Stimulated activated effector memory CD8-positive, alpha-beta T cell treated with anti-CD3 and anti-CD28 coated beads, Interleukin-12 subunit alpha, Interleukin-12 subunit beta, amount 100 ng/mL, for 72 hours (primary cell): ENCODE data around the gene FXN.
A peak's percentile ranks its signal among the peaks of the same experiment; 100 is the strongest.
"Not testable (repeated sequence)": the region's sequence is repeated elsewhere in the genome, so short reads cannot be mapped to it uniquely, and the experiment has no call there.

ENCODE experiments used
- ATAC-seq: fragments of 150-1000 bp; cut with Tn5 transposase; 2 replicates; pipeline ENCODE4 v1.10.0; 2021
- DNase-seq, 2 donors: peaks; one replicate each; pipeline ENCODE4 v3.0.0; 2021 to 2022; ENCODE audit warnings: low spot score in 2 of 2
- H3K27ac Mint-ChIP-seq: one replicate; pipeline ENCODE4 v1.8.0; 2022; ENCODE audit warnings: mild to moderate bottlenecking, mixed read lengths
- H3K36me3 Mint-ChIP-seq: one replicate; pipeline ENCODE4 v1.8.0; 2022; ENCODE audit warnings: mild to moderate bottlenecking, mixed read lengths
- H3K4me1 Mint-ChIP-seq: one replicate; pipeline ENCODE4 v1.8.0; 2022; ENCODE audit warnings: mixed read lengths
- H3K4me3 Mint-ChIP-seq: one replicate; pipeline ENCODE4 v1.8.0; 2022; ENCODE audit warnings: mild to moderate bottlenecking, mixed read lengths
- H3K9me3 Mint-ChIP-seq: one replicate; pipeline ENCODE4 v1.8.0; 2022; ENCODE audit warnings: mixed read lengths

Gene FXN

GRCh38 chr9:69035438-69036308 lies at the start of gene FXN:
TSS of gene FXN (plus strand) at chr9:69035752. CDS start at chr9:69035783, 31 bp downstream.
- Mint-ChIP-seq H3K36me3 (peaks cover 10% of the 10 kb centered on the region), H3K9me3 (no peaks in the 10 kb centered on the region), H3K4me1 (peaks cover 12% of the 10 kb centered on the region), H3K27ac (peak within 1 kb of the TSS; percentile 94), H3K4me3 (peak within 1 kb of the TSS; percentile 97)
- ATAC-seq (peak; percentile 95), DNase-seq (peak; percentile 87 to 91)

GRCh38 chr9:68986949-68987348 lies 48.6 kb upstream of the FXN start:
- not testable (repeated sequence) for H3K36me3 Mint-ChIP-seq, DNase-seq, H3K27ac Mint-ChIP-seq, H3K4me3 Mint-ChIP-seq, ATAC-seq, H3K4me1 Mint-ChIP-seq, H3K9me3 Mint-ChIP-seq

- Mint-ChIP-seq H3K9me3 (no peaks in the 10 kb centered on the region), H3K4me1 (peaks cover 5% of the 10 kb centered on the region), H3K27ac (no peak overlapping the region), H3K4me3 (no peak overlapping the region), H3K36me3 (no peaks in the 10 kb centered on the region)
- ATAC-seq (no peak), DNase-seq (no peak)
Observed at GRCh38 chr9:68991457-68991856, 44.1 kb upstream of the FXN start.

GRCh38 chr9:68995776-68996175 lies 39.8 kb upstream of the FXN start:
- ATAC-seq (no peak), DNase-seq (no peak)
- no peaks in the 10 kb centered on the region for H3K9me3 Mint-ChIP-seq
- peaks cover 11% of the 10 kb centered on the region for H3K4me1 Mint-ChIP-seq
- no peak overlapping the region for H3K27ac Mint-ChIP-seq
- no peak overlapping the region for H3K4me3 Mint-ChIP-seq
- H3K36me3 Mint-ChIP-seq: no peaks in the 10 kb centered on the region

GRCh38 chr9:68996462-68996861 lies 39.1 kb upstream of the FXN start:
- Mint-ChIP-seq H3K27ac (no peak overlapping the region), H3K36me3 (no peaks in the 10 kb centered on the region), H3K4me1 (peaks cover 11% of the 10 kb centered on the region), H3K9me3 (no peaks in the 10 kb centered on the region), H3K4me3 (no peak overlapping the region)
- ATAC-seq (no peak), DNase-seq (no peak)

GRCh38 chr9:68997666-68998065 lies 37.9 kb upstream of the FXN start:
- Mint-ChIP-seq H3K4me3 (no peak overlapping the region), H3K36me3 (no peaks in the 10 kb centered on the region), H3K4me1 (peaks cover 11% of the 10 kb centered on the region), H3K27ac (no peak overlapping the region), H3K9me3 (no peaks in the 10 kb centered on the region)
- ATAC-seq (no peak), DNase-seq (no peak)

- ATAC-seq (no peak), DNase-seq (no peak)
- Mint-ChIP-seq H3K4me1 (peaks cover 11% of the 10 kb centered on the region), H3K9me3 (no peaks in the 10 kb centered on the region), H3K36me3 (no peaks in the 10 kb centered on the region), H3K4me3 (no peak overlapping the region), H3K27ac (no peak overlapping the region)
Observed at GRCh38 chr9:68998385-68998784, 37.2 kb upstream of the FXN start.

- Mint-ChIP-seq H3K9me3 (no peaks in the 10 kb centered on the region), H3K27ac (peak overlapping the region; percentile 24)
- no peak for ATAC-seq
Observed at GRCh38 chr9:68998812-68999211, 36.7 kb upstream of the FXN start.

GRCh38 chr9:68999393-69000105 lies 36.0 kb upstream of the FXN start:
- no peaks in the 10 kb centered on the region for H3K9me3 Mint-ChIP-seq
- H3K36me3 Mint-ChIP-seq: no peaks in the 10 kb centered on the region
- ATAC-seq (peak; percentile 83), DNase-seq (peak; percentile 25 to 76)
- H3K4me1 Mint-ChIP-seq: peaks cover 11% of the 10 kb centered on the region
- H3K4me3 Mint-ChIP-seq: no peak overlapping the region
- H3K27ac Mint-ChIP-seq: peak overlapping the region; percentile 24

More at GRCh38 chr9:68998812-68999211, 36.7 kb upstream of the FXN start:
- Mint-ChIP-seq H3K4me3 (no peak overlapping the region), H3K4me1 (peaks cover 11% of the 10 kb centered on the region), H3K36me3 (no peaks in the 10 kb centered on the region)
- DNase-seq: no peak

- Mint-ChIP-seq H3K9me3 (no peaks in the 10 kb centered on the region), H3K4me3 (no peak overlapping the region), H3K36me3 (no peaks in the 10 kb centered on the region), H3K4me1 (peaks cover 6% of the 10 kb centered on the region), H3K27ac (no peak overlapping the region)
- no peak for ATAC-seq
- no peak for DNase-seq
Observed at GRCh38 chr9:69001921-69002320, 33.6 kb upstream of the FXN start.

- Mint-ChIP-seq H3K27ac (no peak overlapping the region), H3K9me3 (no peaks in the 10 kb centered on the region), H3K4me1 (peaks cover 6% of the 10 kb centered on the region), H3K36me3 (no peaks in the 10 kb centered on the region), H3K4me3 (no peak overlapping the region)
- ATAC-seq (no peak), DNase-seq (no peak)
Observed at GRCh38 chr9:69003051-69003450, 32.5 kb upstream of the FXN start.

- Mint-ChIP-seq H3K4me3 (no peak overlapping the region), H3K27ac (no peak overlapping the region), H3K4me1 (no peaks in the 10 kb centered on the region), H3K36me3 (no peaks in the 10 kb centered on the region), H3K9me3 (no peaks in the 10 kb centered on the region)
- DNase-seq (no peak), ATAC-seq (no peak)
Observed at GRCh38 chr9:69004836-69005235, 30.7 kb upstream of the FXN start.

- H3K27ac Mint-ChIP-seq: no peak overlapping the region
- peaks cover 7% of the 10 kb centered on the region for H3K4me1 Mint-ChIP-seq
- no peaks in the 10 kb centered on the region for H3K9me3 Mint-ChIP-seq
- H3K4me3 Mint-ChIP-seq: no peak overlapping the region
- no peaks in the 10 kb centered on the region for H3K36me3 Mint-ChIP-seq
- DNase-seq (no peak), ATAC-seq (no peak)
Observed at GRCh38 chr9:69009708-69010107, 25.8 kb upstream of the FXN start.

- no peak overlapping the region for H3K27ac Mint-ChIP-seq
- H3K4me3 Mint-ChIP-seq: no peak overlapping the region
- H3K36me3 Mint-ChIP-seq: no peaks in the 10 kb centered on the region
- no peak for DNase-seq
- peaks cover 7% of the 10 kb centered on the region for H3K4me1 Mint-ChIP-seq
- no peaks in the 10 kb centered on the region for H3K9me3 Mint-ChIP-seq
- no peak for ATAC-seq
Observed at GRCh38 chr9:69012696-69013381, 22.7 kb upstream of the FXN start.

- H3K4me3 Mint-ChIP-seq: no peak overlapping the region
Observed at GRCh38 chr9:69013382-69013727, 22.2 kb upstream of the FXN start.

More at GRCh38 chr9:69013382-69013727, 22.2 kb upstream of the FXN start:
- ATAC-seq (no peak), DNase-seq (no peak)
- Mint-ChIP-seq H3K9me3 (no peaks in the 10 kb centered on the region), H3K4me1 (peaks cover 7% of the 10 kb centered on the region), H3K27ac (no peak overlapping the region), H3K36me3 (no peaks in the 10 kb centered on the region)
